ENCODE measurements around the gene MRPS24. TPM values are rescaled to one million over a fixed set of nuclear protein-coding genes. Genes with fewer than 3 reads are reported as not detected.

MRPS24 gene
- total RNA-seq, 4 donors from 2014 or later: 22.8 to 110 (median 73.4) TPM

DNA sequence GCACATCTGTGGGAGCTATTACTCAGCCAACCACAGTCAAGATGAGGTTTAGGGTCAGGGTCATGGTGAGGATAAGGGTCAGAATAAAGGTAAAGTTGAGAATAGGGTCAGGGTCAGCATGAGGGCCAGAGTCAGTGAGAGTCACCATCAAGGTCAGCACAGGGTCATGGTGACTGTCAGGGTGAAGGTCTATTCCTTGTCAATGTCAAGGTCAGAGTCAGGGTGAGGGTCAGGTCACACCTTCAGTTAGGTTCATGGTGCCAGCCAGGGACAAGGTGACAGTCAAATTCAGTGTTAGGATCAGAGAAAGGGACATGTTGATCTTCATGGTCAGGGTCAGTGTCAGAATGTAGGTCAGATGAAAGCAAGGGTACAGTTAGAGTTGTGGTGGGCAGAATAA is 14.1 kb downstream of the MRPS24 start:
- H3K27ac ChIP-seq: no peak overlapping the region
- no peak for TF ChIP-seq POLR2A (IDR thresholded peaks at IDR 0.05)
- TF ChIP-seq EP300 (IDR thresholded peaks at IDR 0.05; ENCODE audit: low read depth): no peak
- TF ChIP-seq, protein P1, sequence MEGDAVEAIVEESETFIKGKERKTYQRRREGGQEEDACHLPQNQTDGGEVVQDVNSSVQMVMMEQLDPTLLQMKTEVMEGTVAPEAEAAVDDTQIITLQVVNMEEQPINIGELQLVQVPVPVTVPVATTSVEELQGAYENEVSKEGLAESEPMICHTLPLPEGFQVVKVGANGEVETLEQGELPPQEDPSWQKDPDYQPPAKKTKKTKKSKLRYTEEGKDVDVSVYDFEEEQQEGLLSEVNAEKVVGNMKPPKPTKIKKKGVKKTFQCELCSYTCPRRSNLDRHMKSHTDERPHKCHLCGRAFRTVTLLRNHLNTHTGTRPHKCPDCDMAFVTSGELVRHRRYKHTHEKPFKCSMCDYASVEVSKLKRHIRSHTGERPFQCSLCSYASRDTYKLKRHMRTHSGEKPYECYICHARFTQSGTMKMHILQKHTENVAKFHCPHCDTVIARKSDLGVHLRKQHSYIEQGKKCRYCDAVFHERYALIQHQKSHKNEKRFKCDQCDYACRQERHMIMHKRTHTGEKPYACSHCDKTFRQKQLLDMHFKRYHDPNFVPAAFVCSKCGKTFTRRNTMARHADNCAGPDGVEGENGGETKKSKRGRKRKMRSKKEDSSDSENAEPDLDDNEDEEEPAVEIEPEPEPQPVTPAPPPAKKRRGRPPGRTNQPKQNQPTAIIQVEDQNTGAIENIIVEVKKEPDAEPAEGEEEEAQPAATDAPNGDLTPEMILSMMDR (IDR thresholded peaks at IDR 0.05): no peak
- no peak for TF ChIP-seq POLR2AphosphoS5 (IDR thresholded peaks at IDR 0.05)
- in situ Hi-C loops (cut with MboI; ENCODE audit: low pct_ligation_motif_present in 1 of 4, low pct_unique_long_range_greater_than_20kb in 1 of 4, low sequenced_read_pairs in 3 of 4): loop anchor here in 1 of 4 donors (25.0 kb wide), 1 partner anchor 918 kb away; the partner anchor contains the start of genes MRPL32 and PSMA2
- no peaks in the 10 kb centered on the region for H3K9me3 ChIP-seq
- H3K4me3 ChIP-seq: no peak overlapping the region
- H3K36me3 ChIP-seq: no peaks in the 10 kb centered on the region
- DNase-seq: no peak
- no peaks in the 10 kb centered on the region for H3K27me3 ChIP-seq
- no peaks in the 10 kb centered on the region for H3K4me1 ChIP-seq
- intact Hi-C loops (cut with DNase I; ENCODE audit: low total_unique reads): no loop called here

DNA sequence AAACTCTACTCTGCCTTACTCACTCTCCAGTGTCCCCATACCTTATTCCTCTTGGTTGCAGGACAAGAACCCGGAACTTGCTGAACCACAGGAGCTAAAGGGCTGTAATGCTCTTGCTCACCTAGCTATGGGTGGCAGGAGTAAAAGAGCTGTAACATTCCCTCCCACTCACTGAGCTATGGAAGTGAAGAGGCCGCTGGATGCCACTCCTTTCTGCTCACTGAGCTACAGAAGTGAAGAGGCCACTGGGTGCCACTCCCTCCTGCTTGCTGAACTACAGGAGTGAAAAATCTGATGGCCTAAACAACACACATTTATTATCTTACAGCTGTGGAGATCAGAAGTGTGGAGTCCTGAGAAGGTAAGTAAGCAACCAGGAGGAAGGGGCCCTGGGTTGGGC is 17.5 kb downstream of the MRPS24 start:
- H3K27me3 ChIP-seq: no peaks in the 10 kb centered on the region
- H3K27ac ChIP-seq: no peak overlapping the region

DNA sequence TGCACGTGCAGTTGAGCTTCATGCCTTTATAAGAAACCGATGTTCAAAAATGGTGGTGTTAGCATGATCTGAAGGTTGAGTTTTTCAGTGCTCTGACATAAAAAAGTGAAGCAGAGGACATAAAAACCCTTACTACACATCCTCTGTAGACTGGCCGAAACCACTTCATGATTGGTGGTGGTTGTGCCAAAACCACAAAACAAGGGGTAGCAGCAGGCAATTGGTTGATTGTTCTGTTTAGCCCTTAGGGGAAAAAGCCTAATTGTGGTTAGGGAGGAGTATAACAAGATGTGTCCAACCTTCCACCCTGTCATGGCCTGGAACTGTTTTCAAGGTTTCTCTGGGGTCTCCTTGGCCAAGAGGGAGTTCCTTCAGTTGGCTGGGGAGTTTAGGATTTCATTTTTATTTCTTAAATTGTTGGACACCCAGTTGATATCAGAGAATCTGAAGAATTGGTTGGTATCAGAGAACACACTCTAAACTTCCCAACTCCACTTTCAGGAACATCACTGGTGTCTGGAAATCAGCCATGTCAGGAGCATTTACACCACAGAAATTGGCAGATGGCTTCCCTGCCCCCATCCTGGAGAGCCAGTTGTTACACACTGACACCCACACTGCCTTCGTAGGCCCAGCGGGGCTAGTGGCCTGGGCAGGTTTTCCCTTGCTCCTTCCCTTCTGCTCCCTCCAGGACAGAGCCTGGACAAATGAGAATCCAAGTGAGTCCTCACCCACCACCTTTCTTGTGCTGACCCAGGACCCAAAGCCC is 18.8 kb downstream of the MRPS24 start:
- no peak for DNase-seq
- intact Hi-C loops (cut with DNase I; ENCODE audit: low total_unique reads): no loop called here

More for the DNA sequence above, 17.5 kb downstream of the MRPS24 start:
- no peak for DNase-seq
- no peaks in the 10 kb centered on the region for H3K36me3 ChIP-seq
- in situ Hi-C loops (cut with MboI; ENCODE audit: low pct_ligation_motif_present in 1 of 4, low pct_unique_long_range_greater_than_20kb in 1 of 4, low sequenced_read_pairs in 3 of 4): loop anchor here in 1 of 4 donors (25.0 kb wide), 1 partner anchor 915 kb away; the partner anchor contains the start of genes MRPL32 and PSMA2
- intact Hi-C loops (cut with DNase I; ENCODE audit: low total_unique reads): no loop called here
- no peak overlapping the region for H3K4me3 ChIP-seq
- TF ChIP-seq POLR2AphosphoS5 (IDR thresholded peaks at IDR 0.05) (no peak), POLR2A (IDR thresholded peaks at IDR 0.05) (no peak), EP300 (IDR thresholded peaks at IDR 0.05; ENCODE audit: low read depth) (no peak)
- TF ChIP-seq, protein P1 (IDR thresholded peaks at IDR 0.05): no peak
- H3K4me1 ChIP-seq: no peaks in the 10 kb centered on the region
- WGBS, 2 donors (ENCODE audit: low coverage in 1 of 2): 83% methylated on average over 2 of the region's 2 CpGs; no CpG with 5 or more reads in 1 of the 2 donors
- H3K9me3 ChIP-seq: no peaks in the 10 kb centered on the region

DNA sequence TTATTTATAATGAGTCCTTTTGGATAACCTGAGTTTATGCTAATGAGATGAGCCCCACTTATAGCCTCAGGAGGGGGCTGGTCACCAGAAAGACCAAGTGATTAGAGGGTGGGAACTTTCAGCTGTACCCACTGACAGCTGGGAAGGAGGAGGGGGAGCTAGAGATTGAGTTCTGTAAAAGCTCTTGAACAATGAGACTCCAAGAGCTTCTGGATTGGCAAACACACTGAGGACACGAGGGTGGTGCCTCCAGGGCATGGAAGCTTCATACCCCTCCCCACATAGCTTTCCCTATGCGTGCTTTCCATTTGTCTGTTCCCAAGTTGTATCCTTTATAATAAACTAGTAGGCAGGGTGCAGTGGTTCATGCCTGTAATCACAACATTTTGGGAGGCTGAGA is 20.3 kb downstream of the MRPS24 start:
- Histone ChIP-seq H3K4me3 (no peak overlapping the region), H3K9me3 (no peaks in the 10 kb centered on the region), H3K27ac (no peak overlapping the region), H3K4me1 (no peaks in the 10 kb centered on the region), H3K27me3 (no peaks in the 10 kb centered on the region), H3K36me3 (no peaks in the 10 kb centered on the region)
- in situ Hi-C loops (cut with MboI; ENCODE audit: low pct_ligation_motif_present in 1 of 4, low pct_unique_long_range_greater_than_20kb in 1 of 4, low sequenced_read_pairs in 3 of 4): loop anchor here in 3 of 4 donors (25.0 kb wide), 5 partner anchors 112 to 912 kb away; partner anchors contain the start of genes STK17A (in 2 of the 3), COA1 (in 1 of the 3), MRPL32 (in 1 of the 3) and PSMA2 (in 1 of the 3)
- DNase-seq: no peak
- TF ChIP-seq POLR2A (IDR thresholded peaks at IDR 0.05) (no peak), POLR2AphosphoS5 (IDR thresholded peaks at IDR 0.05) (no peak), EP300 (IDR thresholded peaks at IDR 0.05; ENCODE audit: low read depth) (no peak)
- 54 to 90% methylated on average over 2 of the region's 2 CpGs for WGBS, 2 donors (ENCODE audit: low coverage in 1 of 2)
- intact Hi-C loops (cut with DNase I; ENCODE audit: low total_unique reads): no loop called here

More for the DNA sequence above, 18.8 kb downstream of the MRPS24 start:
- no peaks in the 10 kb centered on the region for H3K36me3 ChIP-seq
- no peaks in the 10 kb centered on the region for H3K9me3 ChIP-seq
- no peak overlapping the region for H3K27ac ChIP-seq
- in situ Hi-C loops (cut with MboI; ENCODE audit: low pct_ligation_motif_present in 1 of 4, low pct_unique_long_range_greater_than_20kb in 1 of 4, low sequenced_read_pairs in 3 of 4): loop anchor here in 1 of 4 donors (25.0 kb wide), 1 partner anchor 913 kb away; the partner anchor contains the start of genes MRPL32 and PSMA2
- 88 to 100% methylated on average over 1 to 5 of the region's 5 CpGs for WGBS, 2 donors (ENCODE audit: low coverage in 1 of 2)
- H3K4me1 ChIP-seq: no peaks in the 10 kb centered on the region
- H3K27me3 ChIP-seq: no peaks in the 10 kb centered on the region
- no peak overlapping the region for H3K4me3 ChIP-seq
- TF ChIP-seq EP300 (IDR thresholded peaks at IDR 0.05; ENCODE audit: low read depth) (no peak), POLR2A (IDR thresholded peaks at IDR 0.05) (no peak), POLR2AphosphoS5 (IDR thresholded peaks at IDR 0.05) (no peak)
- TF ChIP-seq, protein P1 (IDR thresholded peaks at IDR 0.05): no peak

Data from transverse colon (tissue), 4 donors.